Heart right ventricle (tissue), 16 donors: ENCODE data around the gene SMYD2. TPM values are rescaled to one million over a fixed set of nuclear protein-coding genes. Genes with fewer than 3 reads are reported as not detected.

Experiments
- ATAC-seq, 8 donors: fragments of 200-7000 bp; cut with Tn5 transposase; one replicate each; pipeline ENCODE4 v1.9.1; 2020; ENCODE audit warnings: mild to moderate bottlenecking in 8 of 8, moderate library complexity in 8 of 8, moderate number of reproducible peaks in 1 of 8
- DNase-seq, 2 donors: peaks; one replicate each; pipeline ENCODE4 v3.0.0-alpha.2; 2020
- H3K27ac ChIP-seq, 10 donors: fragments of 200-600 bp; sonication (generic) in 2 of 10; one replicate each; pipeline versions ENCODE4 v1.5.0 to v1.8.0; 2020 to 2022; ENCODE audit warnings: mild to moderate bottlenecking in 3 of 10
- H3K27me3 ChIP-seq, 7 donors: fragments of 200-600 bp; one replicate each; pipeline ENCODE4 v1.8.0; 2021 to 2022; ENCODE audit warnings: mild to moderate bottlenecking in 2 of 7
- H3K36me3 ChIP-seq, 9 donors: fragments of 200-600 bp; sonication (generic) in 1 of 9; one replicate each; pipeline versions ENCODE4 v1.5.0 to v1.8.0; 2020 to 2022; ENCODE audit warnings: mild to moderate bottlenecking in 2 of 9
- H3K4me1 ChIP-seq, 9 donors: fragments of 200-600 bp; sonication (generic) in 1 of 9; one replicate each; pipeline versions ENCODE4 v1.5.0 to v1.8.0; 2020 to 2022; ENCODE audit warnings: mild to moderate bottlenecking in 4 of 9
- H3K4me3 ChIP-seq, 10 donors: fragments of 200-600 bp; sonication (generic) in 2 of 10; one replicate each; pipeline versions ENCODE4 v1.5.0 to v1.8.0; 2020 to 2022; ENCODE audit warnings: mild to moderate bottlenecking in 7 of 10, moderate library complexity in 2 of 10
- H3K9me3 ChIP-seq, 11 donors: fragments of 200-600 bp in 10 of 11; sonication (generic) in 2 of 11; one replicate each; pipeline versions ENCODE4 v1.5.0 to v1.8.0; 2013 to 2022; ENCODE audit warnings: mild to moderate bottlenecking in 2 of 11, control low read depth in 1 of 11, moderate library complexity in 1 of 11
- WGBS, 2 donors: extraction: QIAGEN DNeasy Blood & Tissue Kit; methylation state at CpG; one replicate each; pipeline ENCODE4 v1.1.7; 2013; ENCODE audit warnings: inconsistent platforms in 1 of 2; 5-methylcytosine and 5-hydroxymethylcytosine counted together
- intact Hi-C, 10 donors: fragments of 100-400 bp; cut with DNase I; formaldehyde crosslinking; loops; one replicate each; pipeline versions ENCODE4 v1.11.1 to v1.14.2; 2022
- polyA plus RNA-seq, 2 donors: library from polyadenylated mRNA; stranded (reverse); fragments of 200-250 nt; gene quantifications; one replicate each; pipeline ENCODE4 v1.2.3, GENCODE V29; 2013
- total RNA-seq, 10 donors: library from RNA; stranded (reverse); fragmentation: NEBNext Ultra II Directional in 3 of 10; extraction: Animal tissue kit (Norgen Biotek cat#: 25700) in 3 of 10; gene quantifications; one replicate each; pipeline versions ENCODE4 v1.2.1 to v1.2.4, GENCODE V29; 2021 to 2023
- TF ChIP-seq, protein P1 (sequence below), 9 donors: fragments of 200-600 bp; sonication (generic) in 2 of 9; IDR thresholded peaks; one replicate each; pipeline versions ENCODE4 v1.5.0 to v1.8.0; 2021 to 2022; ENCODE audit warnings: antibody characterized with exemption in 9 of 9, mild to moderate bottlenecking in 5 of 9, moderate library complexity in 1 of 9
- donor health status: Arrhythmogenic right ventricular cardiomyopathy.
- donor health status: ischemic (EF 13 %, LVEDD 7.1; RV severe dilation, severe dysfunction).
- donor health status: healthy with polysubstance abuse.
- donor health status: DM: no; HTN: yes; CAD: no.
- donor health status: DM: no; HTN: no; CAD: no.
- donor health status: ischemic (EF 25% LVEDD 6.9; RV normal size, moderate dysfunction).
- donor health status: ischemic (EF 25% LVEDD 5.7; RV mildly dilated, moderate dysfunction).
- donor health status: healthy.
- donor health status: DM: yes; HTN: yes; CAD: no.
- donor health status: Ischemic cardiomyopathy.
- donor health status: ischemic (EF 35%, LVEDD 5.7; RV mildly dilated, moderate dysfunction).
- donor health status: nonischemic (EF 11% LVEDD 7.7; RV severe dilation, severe dysfunction).
- donor health status: DM: yes; HTN: yes; CAD: no.
- donor health status: PGD.
- donor health status: ischemic (EF 29% LVEDD 5.4; RV normal size, mild dysfunction).
- donor health status: nonischemic (EF 23%, LVEDD 6.1; RV moderate dilation, normal function).

Gene SMYD2
- total and polyA plus RNA-seq, 12 donors: 97.3 to 438 (median 292) TPM

DNA sequence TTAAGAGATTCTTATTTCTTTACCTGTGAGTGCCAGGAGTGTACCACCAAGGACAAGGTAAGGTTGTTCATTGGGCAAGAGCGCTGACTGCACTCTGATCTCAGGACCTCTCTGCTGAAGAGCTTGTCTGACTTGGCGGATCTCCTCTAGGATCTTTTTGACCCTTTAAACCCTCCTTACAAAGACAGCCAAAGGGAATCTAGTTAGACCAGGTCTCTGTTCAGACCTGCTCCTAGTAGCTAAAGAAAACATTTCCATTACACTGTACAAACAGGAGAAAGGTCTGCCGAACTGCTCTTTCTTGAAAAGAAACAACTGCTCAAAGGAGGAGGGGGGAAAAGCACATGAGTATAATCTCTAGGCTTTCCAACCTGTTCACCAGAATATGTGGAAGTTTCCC is 49.3 kb downstream of the SMYD2 start:
- Histone ChIP-seq H3K27ac (peak overlapping the region in 6 of 10 donors; percentile 40 to 86 (median 58)), H3K36me3 (peaks cover 0 to 79% (median 36%) of the 10 kb centered on the region in 9 donors)
- intact Hi-C loops: loop anchor here in 6 of 10 donors (2.0 to 10.0 kb wide), 7 partner anchors 113 to 257 kb away; partner anchors contain the start of gene PTPN14 (in 2 of the 6)

DNA sequence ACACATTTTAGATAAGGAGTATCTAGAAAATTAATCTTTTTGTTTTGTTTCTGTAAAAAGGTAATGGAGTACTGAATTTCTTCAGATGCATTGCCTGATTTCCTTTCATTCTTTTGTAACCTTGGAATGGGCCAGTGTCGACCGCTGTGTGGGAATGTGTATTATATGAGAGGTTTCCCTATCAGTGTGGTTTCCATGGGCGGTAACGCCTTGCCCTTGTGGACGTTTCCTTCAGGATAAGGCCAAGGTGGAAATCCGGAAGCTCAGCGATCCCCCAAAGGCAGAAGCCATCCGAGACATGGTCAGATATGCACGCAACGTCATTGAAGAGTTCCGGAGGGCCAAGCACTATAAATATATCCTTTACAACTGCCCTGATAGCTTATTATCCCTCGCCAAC is 49.8 kb downstream of the SMYD2 start:
- peaks cover 0 to 79% (median 33%) of the 10 kb centered on the region in 9 donors for H3K36me3 ChIP-seq
- intact Hi-C loops: loop anchor here in 6 of 10 donors (2.0 to 10.0 kb wide), 7 partner anchors 113 to 257 kb away; partner anchors contain the start of gene PTPN14 (in 2 of the 6)
- DNase-seq: peak in 1 of 2 donors; percentile 26

More for the DNA sequence above, 49.3 kb downstream of the SMYD2 start:
- no peak for DNase-seq
- no peaks in the 10 kb centered on the region for H3K27me3 ChIP-seq
- peaks cover 6 to 62% (median 27%) of the 10 kb centered on the region in 9 donors for H3K4me1 ChIP-seq
- H3K9me3 ChIP-seq: no peaks in the 10 kb centered on the region
- no peak overlapping the region for H3K4me3 ChIP-seq
- TF ChIP-seq, protein P1, sequence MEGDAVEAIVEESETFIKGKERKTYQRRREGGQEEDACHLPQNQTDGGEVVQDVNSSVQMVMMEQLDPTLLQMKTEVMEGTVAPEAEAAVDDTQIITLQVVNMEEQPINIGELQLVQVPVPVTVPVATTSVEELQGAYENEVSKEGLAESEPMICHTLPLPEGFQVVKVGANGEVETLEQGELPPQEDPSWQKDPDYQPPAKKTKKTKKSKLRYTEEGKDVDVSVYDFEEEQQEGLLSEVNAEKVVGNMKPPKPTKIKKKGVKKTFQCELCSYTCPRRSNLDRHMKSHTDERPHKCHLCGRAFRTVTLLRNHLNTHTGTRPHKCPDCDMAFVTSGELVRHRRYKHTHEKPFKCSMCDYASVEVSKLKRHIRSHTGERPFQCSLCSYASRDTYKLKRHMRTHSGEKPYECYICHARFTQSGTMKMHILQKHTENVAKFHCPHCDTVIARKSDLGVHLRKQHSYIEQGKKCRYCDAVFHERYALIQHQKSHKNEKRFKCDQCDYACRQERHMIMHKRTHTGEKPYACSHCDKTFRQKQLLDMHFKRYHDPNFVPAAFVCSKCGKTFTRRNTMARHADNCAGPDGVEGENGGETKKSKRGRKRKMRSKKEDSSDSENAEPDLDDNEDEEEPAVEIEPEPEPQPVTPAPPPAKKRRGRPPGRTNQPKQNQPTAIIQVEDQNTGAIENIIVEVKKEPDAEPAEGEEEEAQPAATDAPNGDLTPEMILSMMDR (IDR thresholded peaks at IDR 0.05): no peak
- 88% methylated on average over 3 of the region's 3 CpGs for WGBS, 2 donors
- no peak for ATAC-seq

DNA sequence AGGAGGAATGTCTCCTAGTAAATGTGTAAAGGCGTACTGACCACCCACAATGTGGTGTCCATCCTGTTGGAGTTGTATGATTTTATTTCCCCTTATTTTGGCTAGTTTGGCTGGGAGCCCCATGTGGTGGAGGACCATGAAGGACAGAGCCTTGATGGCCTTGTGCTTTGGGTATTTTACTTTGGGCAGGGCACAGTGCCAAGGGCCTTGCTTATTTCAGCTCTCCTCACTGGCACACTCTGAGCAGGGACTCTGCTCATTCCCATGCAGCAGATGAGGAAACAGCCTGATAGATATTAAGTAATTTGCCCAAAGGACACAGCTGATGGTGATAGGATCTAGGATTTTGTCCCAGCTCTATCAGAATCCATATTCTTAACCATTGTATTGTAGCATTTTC is 50.2 kb downstream of the SMYD2 start:
- Histone ChIP-seq H3K27me3 (no peaks in the 10 kb centered on the region), H3K4me1 (peaks cover 6 to 62% (median 27%) of the 10 kb centered on the region in 9 donors), H3K27ac (peak overlapping the region in 8 of 10 donors; percentile 12 to 86 (median 50)), H3K9me3 (no peaks in the 10 kb centered on the region), H3K36me3 (peaks cover 0 to 78% (median 33%) of the 10 kb centered on the region in 9 donors), H3K4me3 (no peak overlapping the region)
- intact Hi-C loops: loop anchor here in 6 of 10 donors (2.0 to 10.0 kb wide), 7 partner anchors 114 to 256 kb away; partner anchors contain the start of gene PTPN14 (in 2 of the 6)
- TF ChIP-seq, protein P1 (IDR thresholded peaks at IDR 0.05): no peak
- WGBS, 2 donors: 91% methylated on average over 1 of the region's 1 CpG
- DNase-seq (peak in 1 of 2 donors; percentile 43), ATAC-seq (peak in 5 of 8 donors; percentile 20 to 34 (median 28))

More for the DNA sequence above, 49.8 kb downstream of the SMYD2 start:
- WGBS, 2 donors: 37 to 60% methylated on average over 12 of the region's 12 CpGs
- Histone ChIP-seq H3K27me3 (no peaks in the 10 kb centered on the region), H3K27ac (peak overlapping the region in 8 of 10 donors; percentile 12 to 86 (median 50)), H3K4me3 (no peak overlapping the region), H3K9me3 (no peaks in the 10 kb centered on the region), H3K4me1 (peaks cover 6 to 62% (median 27%) of the 10 kb centered on the region in 9 donors)
- ATAC-seq: peak in 2 of 8 donors; percentile 14 to 32
- TF ChIP-seq, protein P1 (IDR thresholded peaks at IDR 0.05): no peak

DNA sequence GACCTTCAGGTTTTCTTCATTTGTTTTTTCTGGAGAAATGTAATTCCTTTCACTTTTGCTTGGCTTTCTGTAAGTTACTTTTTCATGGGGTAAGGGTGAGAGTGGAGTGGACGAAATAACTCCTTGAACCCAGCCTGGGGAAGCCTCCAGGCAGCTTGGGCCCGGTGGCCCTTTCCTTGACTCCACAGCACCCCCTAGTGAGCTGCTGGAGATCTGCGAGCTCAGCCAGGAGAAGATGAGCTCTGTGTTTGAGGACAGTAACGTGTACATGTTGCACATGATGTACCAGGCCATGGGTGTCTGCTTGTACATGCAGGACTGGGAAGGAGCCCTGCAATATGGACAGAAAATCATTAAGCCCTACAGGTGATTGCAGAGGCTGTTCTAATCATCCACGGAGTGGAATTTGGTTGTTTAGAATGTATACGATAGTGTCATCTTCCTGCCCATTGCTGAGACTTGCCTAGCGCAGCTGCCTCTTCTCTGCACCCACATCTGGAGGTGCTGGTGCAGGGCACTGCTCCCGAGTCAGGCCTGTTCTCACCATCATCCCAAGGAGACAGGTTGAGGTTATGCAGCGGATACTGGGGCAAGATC is 51.0 kb downstream of the SMYD2 start:
- peak in 1 of 8 donors; percentile 13 for ATAC-seq

More for the DNA sequence above, 51.0 kb downstream of the SMYD2 start:
- Histone ChIP-seq H3K4me3 (no peak overlapping the region), H3K27me3 (no peaks in the 10 kb centered on the region), H3K9me3 (no peaks in the 10 kb centered on the region), H3K27ac (peak overlapping the region in 7 of 10 donors; percentile 26 to 86 (median 53)), H3K4me1 (peaks cover 6 to 58% (median 21%) of the 10 kb centered on the region in 9 donors), H3K36me3 (peaks cover 0 to 78% (median 33%) of the 10 kb centered on the region in 9 donors)
- intact Hi-C loops: loop anchor here in 9 of 10 donors (2.0 to 10.0 kb wide), 8 partner anchors 115 to 255 kb away; partner anchors contain the start of gene PTPN14 (in 2 of the 9)
- DNase-seq: peak in 1 of 2 donors; percentile 27
- TF ChIP-seq, protein P1 (IDR thresholded peaks at IDR 0.05): peak; percentile 42 to 84 (median 68)
- 73 to 76% methylated on average over 9 of the region's 9 CpGs for WGBS, 2 donors
